Measurements from ENCODE around the gene CBL. TPM values are rescaled to one million over a fixed set of nuclear protein-coding genes. Genes with fewer than 3 reads are reported as not detected.

Gene CBL
- total RNA-seq, 6 experiments from 2014 or later = 24.2 to 31.2 (median 26.1) TPM

- peak overlapping the region; percentile 99 for H3K4me3 Mint-ChIP-seq
- peak; percentile 21 for DNase-seq
- H3K27me3 Mint-ChIP-seq (ENCODE audit: insufficient read depth) = no peaks in the 10 kb centered on the region; the same call in 1 of the 2 replicates
- TF ChIP-seq CTCF (IDR thresholded peaks at IDR 0.05) = no peak
- no peaks in the 10 kb centered on the region for H3K9me3 Mint-ChIP-seq
- peaks cover 4% of the 10 kb centered on the region; the same call in 1 of the 2 replicates for H3K36me3 Mint-ChIP-seq (ENCODE audit: low read depth)
- H3K4me1 Mint-ChIP-seq (ENCODE audit: low read depth) = peaks cover 39% of the 10 kb centered on the region
- H3K27ac Mint-ChIP-seq = peak overlapping the region; percentile 85
These were observed 624 bp downstream of the CBL start for GRCh38 chr11:119206511-119207414.

- no peak for TF ChIP-seq CTCF (IDR thresholded peaks at IDR 0.05)
- H3K4me3 Mint-ChIP-seq = peak overlapping the region; percentile 99
- peaks cover 4% of the 10 kb centered on the region; the same call in 1 of the 2 replicates for H3K36me3 Mint-ChIP-seq (ENCODE audit: low read depth)
- no peak for DNase-seq
- H3K27me3 Mint-ChIP-seq (ENCODE audit: insufficient read depth) = no peaks in the 10 kb centered on the region; the same call in 1 of the 2 replicates
- H3K9me3 Mint-ChIP-seq = no peaks in the 10 kb centered on the region
- H3K27ac Mint-ChIP-seq = peak overlapping the region; percentile 85
- H3K4me1 Mint-ChIP-seq (ENCODE audit: low read depth) = peaks cover 39% of the 10 kb centered on the region
These were observed 1.3 kb downstream of the CBL start for GRCh38 chr11:119207415-119207960.

GRCh38 chr11:119209186-119209585 is 3.0 kb downstream of the CBL start:
- no peaks in the 10 kb centered on the region; the same call in 1 of the 2 replicates for H3K27me3 Mint-ChIP-seq (ENCODE audit: insufficient read depth)

GRCh38 chr11:119210050-119210449 is 3.9 kb downstream of the CBL start:
- no peaks in the 10 kb centered on the region for H3K9me3 Mint-ChIP-seq
- no peak overlapping the region for H3K4me3 Mint-ChIP-seq
- no peak for DNase-seq
- peaks cover 39% of the 10 kb centered on the region for H3K4me1 Mint-ChIP-seq (ENCODE audit: low read depth)
- H3K27me3 Mint-ChIP-seq (ENCODE audit: insufficient read depth) = no peaks in the 10 kb centered on the region; the same call in 1 of the 2 replicates
- TF ChIP-seq CTCF (IDR thresholded peaks at IDR 0.05) = no peak
- peaks cover 4% of the 10 kb centered on the region; the same call in 1 of the 2 replicates for H3K36me3 Mint-ChIP-seq (ENCODE audit: low read depth)
- peak overlapping the region; percentile 36; the same call in 1 of the 2 replicates for H3K27ac Mint-ChIP-seq

More at GRCh38 chr11:119209186-119209585, 3.0 kb downstream of the CBL start:
- no peak overlapping the region for H3K27ac Mint-ChIP-seq
- H3K4me3 Mint-ChIP-seq = no peak overlapping the region; the same call in 1 of the 2 replicates
- DNase-seq = no peak
- peaks cover 42% of the 10 kb centered on the region for H3K4me1 Mint-ChIP-seq (ENCODE audit: low read depth)
- TF ChIP-seq CTCF (IDR thresholded peaks at IDR 0.05) = no peak
- H3K9me3 Mint-ChIP-seq = no peaks in the 10 kb centered on the region
- H3K36me3 Mint-ChIP-seq (ENCODE audit: low read depth) = peaks cover 4% of the 10 kb centered on the region; the same call in 1 of the 2 replicates

GRCh38 chr11:119218141-119218878 is 12.2 kb downstream of the CBL start:
- Mint-ChIP-seq H3K27me3 (ENCODE audit: insufficient read depth) (no peaks in the 10 kb centered on the region; the same call in 1 of the 2 replicates), H3K9me3 (no peaks in the 10 kb centered on the region), H3K4me1 (ENCODE audit: low read depth) (peaks cover 47% of the 10 kb centered on the region), H3K4me3 (peak overlapping the region; percentile 72), H3K27ac (peak overlapping the region; percentile 84), H3K36me3 (ENCODE audit: low read depth) (no peaks in the 10 kb centered on the region)
- peak; percentile 98 for DNase-seq
- no peak for TF ChIP-seq CTCF (IDR thresholded peaks at IDR 0.05)

Measured in HFFc6 (cell line).